SK-N-SH treated with all-trans-retinoic acid at 6 μM for 48 hours (cell line): ENCODE measurements around the gene NIPA2.

ENCODE experiments used
- ATAC-seq: fragments of 200-7000 bp; cut with Tn5 transposase; 3 replicates; pipeline ENCODE4 v1.9.1; 2020; ENCODE audit warnings: mild to moderate bottlenecking, moderate library complexity
- ARNTL ChIP-seq: fragments of 450-650 bp; formaldehyde crosslinking; IDR thresholded peaks from 2 replicates; pipeline ENCODE4 v1.5.0; 2020; ENCODE audit warnings: low read depth, mild to moderate bottlenecking, moderate library complexity, borderline replicate concordance
- BACH2 ChIP-seq: fragments of 250-450 bp; sonication (Bioruptor Pico); IDR thresholded peaks from 2 replicates; pipeline ENCODE4 v1.9.0; 2021; ENCODE audit warnings: mild to moderate bottlenecking, borderline replicate concordance
- CSDC2 ChIP-seq: fragments of 250-450 bp; sonication (Bioruptor Pico); IDR thresholded peaks from 2 replicates; pipeline ENCODE4 v1.5.0; 2020; ENCODE audit warnings: mild to moderate bottlenecking, moderate library complexity
- CSRNP3 ChIP-seq: fragments of 250-450 bp; sonication (Bioruptor Pico); IDR thresholded peaks from 2 replicates; pipeline ENCODE4 v1.5.1; 2021; ENCODE audit warnings: mild to moderate bottlenecking, moderate library complexity
- ESRRG ChIP-seq: fragments of 250-450 bp; sonication (Bioruptor Pico); IDR thresholded peaks from 2 replicates; pipeline ENCODE4 v1.6.1; 2021; ENCODE audit warnings: mild to moderate bottlenecking
- GLIS3 ChIP-seq: fragments of 250-450 bp; sonication (Bioruptor Pico); IDR thresholded peaks from 2 replicates; pipeline ENCODE4 v1.5.0; 2020; ENCODE audit warnings: mild to moderate bottlenecking, moderate library complexity
- ISL1 ChIP-seq: fragments of 250-450 bp; sonication (Bioruptor Pico); IDR thresholded peaks from 2 replicates; pipeline ENCODE4 v2.1.2; 2022; ENCODE audit warnings: mild to moderate bottlenecking, moderate library complexity
- PPARA ChIP-seq: fragments of 250-450 bp; sonication (Bioruptor Pico); IDR thresholded peaks from 2 replicates; pipeline ENCODE4 v1.5.0; 2020; ENCODE audit warnings: mild to moderate bottlenecking, borderline replicate concordance
- SNAI2 ChIP-seq: fragments of 250-450 bp; sonication (Bioruptor Pico); IDR thresholded peaks from 2 replicates; pipeline ENCODE4 v1.5.0; 2020; ENCODE audit warnings: mild to moderate bottlenecking, moderate library complexity
- TCF4 ChIP-seq: fragments of 250-450 bp; sonication (Bioruptor Pico); IDR thresholded peaks from 2 replicates; pipeline ENCODE4 v1.8.0; 2021; ENCODE audit warnings: mild to moderate bottlenecking, moderate library complexity, borderline replicate concordance
- TOX ChIP-seq: fragments of 250-450 bp; sonication (Bioruptor Pico); IDR thresholded peaks from 2 replicates; pipeline ENCODE4 v1.8.0; 2021; ENCODE audit warnings: mild to moderate bottlenecking, moderate library complexity, borderline replicate concordance
- ZC3H10 ChIP-seq: fragments of 250-450 bp; sonication (Bioruptor Pico); IDR thresholded peaks from 2 replicates; pipeline ENCODE4 v1.5.1; 2021; ENCODE audit warnings: mild to moderate bottlenecking, moderate library complexity
- ZFP3 ChIP-seq: fragments of 250-450 bp; sonication (Bioruptor Pico); IDR thresholded peaks from 2 replicates; pipeline ENCODE4 v1.5.0; 2020; ENCODE audit warnings: mild to moderate bottlenecking, moderate library complexity
- ZFP30 ChIP-seq: fragments of 450-650 bp; formaldehyde crosslinking; IDR thresholded peaks from 2 replicates; pipeline ENCODE4 v1.5.0; 2022; ENCODE audit warnings: mild to moderate bottlenecking, moderate library complexity
- ZNF565 ChIP-seq: fragments of 450-650 bp; formaldehyde crosslinking; conservative IDR thresholded peaks from 2 replicates; pipeline ENCODE4 v1.5.0; 2020; ENCODE audit warnings: low read depth, mild to moderate bottlenecking, moderate library complexity
- ZNF70 ChIP-seq: fragments of 450-650 bp; formaldehyde crosslinking; IDR thresholded peaks from 2 replicates; pipeline ENCODE4 v1.5.0; 2020; ENCODE audit warnings: mild to moderate bottlenecking, moderate library complexity
- ZNF8 ChIP-seq: fragments of 450-650 bp; formaldehyde crosslinking; IDR thresholded peaks from 2 replicates; pipeline ENCODE4 v1.5.0; 2020; ENCODE audit warnings: mild to moderate bottlenecking, moderate library complexity
- TF ChIP-seq, protein P1 (sequence below): fragments of 250-450 bp; sonication (Bioruptor Pico); IDR thresholded peaks from 2 replicates; pipeline ENCODE4 v1.5.1; 2020; ENCODE audit warnings: low read depth, mild to moderate bottlenecking, moderate library complexity
- TF ChIP-seq, protein P2 (sequence below): fragments of 250-450 bp; sonication (Bioruptor Pico); IDR thresholded peaks from 2 replicates; pipeline ENCODE4 v1.5.0; 2020; ENCODE audit warnings: mild to moderate bottlenecking, moderate library complexity

Gene NIPA2

DNA sequence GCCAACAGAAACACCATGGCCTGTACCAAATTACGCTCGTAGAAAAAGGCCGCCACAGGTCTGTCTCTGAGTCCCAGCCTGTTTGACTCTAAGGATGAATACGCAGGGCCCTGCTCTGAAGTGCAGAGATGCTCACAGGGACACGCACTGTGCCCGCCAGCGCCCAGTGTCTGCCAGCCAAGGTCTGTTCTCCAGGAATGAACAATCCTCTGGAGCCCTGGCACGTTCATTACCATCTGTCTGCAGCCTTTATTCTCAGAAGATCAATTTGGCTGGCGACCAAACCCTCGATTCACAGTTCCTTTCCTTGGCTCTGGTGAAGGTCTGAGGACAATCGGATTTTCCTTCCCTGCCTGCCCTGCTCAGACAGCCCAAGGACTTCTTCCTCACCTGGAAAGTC is 66.3 kb downstream of the NIPA2 start:
- no peak for ATAC-seq
- no peak for TF ChIP-seq SNAI2 (CRISPR knock-in tag)
- TF ChIP-seq ZFP30 (CRISPR knock-in tag) = no peak
- no peak for TF ChIP-seq ZNF70 (CRISPR knock-in tag)
- TF ChIP-seq ESRRG (CRISPR knock-in tag) = no peak
- TF ChIP-seq TOX (CRISPR knock-in tag) = no peak
- no peak for TF ChIP-seq ZNF8 (CRISPR knock-in tag)
- TF ChIP-seq ZC3H10 (CRISPR knock-in tag) = no peak
- TF ChIP-seq CSRNP3 (CRISPR knock-in tag) = no peak
- TF ChIP-seq BACH2 (CRISPR knock-in tag) = no peak
- no peak for TF ChIP-seq ARNTL (CRISPR knock-in tag)
- no peak for TF ChIP-seq CSDC2 (CRISPR knock-in tag)
- TF ChIP-seq PPARA (CRISPR knock-in tag) = no peak
- TF ChIP-seq, protein P1, sequence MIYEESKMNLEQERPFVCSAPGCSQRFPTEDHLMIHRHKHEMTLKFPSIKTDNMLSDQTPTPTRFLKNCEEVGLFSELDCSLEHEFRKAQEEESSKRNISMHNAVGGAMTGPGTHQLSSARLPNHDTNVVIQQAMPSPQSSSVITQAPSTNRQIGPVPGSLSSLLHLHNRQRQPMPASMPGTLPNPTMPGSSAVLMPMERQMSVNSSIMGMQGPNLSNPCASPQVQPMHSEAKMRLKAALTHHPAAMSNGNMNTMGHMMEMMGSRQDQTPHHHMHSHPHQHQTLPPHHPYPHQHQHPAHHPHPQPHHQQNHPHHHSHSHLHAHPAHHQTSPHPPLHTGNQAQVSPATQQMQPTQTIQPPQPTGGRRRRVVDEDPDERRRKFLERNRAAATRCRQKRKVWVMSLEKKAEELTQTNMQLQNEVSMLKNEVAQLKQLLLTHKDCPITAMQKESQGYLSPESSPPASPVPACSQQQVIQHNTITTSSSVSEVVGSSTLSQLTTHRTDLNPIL (CRISPR knock-in tag) = no peak
- TF ChIP-seq ISL1 = no peak
- TF ChIP-seq, all 23 proteins: peak for 0

DNA sequence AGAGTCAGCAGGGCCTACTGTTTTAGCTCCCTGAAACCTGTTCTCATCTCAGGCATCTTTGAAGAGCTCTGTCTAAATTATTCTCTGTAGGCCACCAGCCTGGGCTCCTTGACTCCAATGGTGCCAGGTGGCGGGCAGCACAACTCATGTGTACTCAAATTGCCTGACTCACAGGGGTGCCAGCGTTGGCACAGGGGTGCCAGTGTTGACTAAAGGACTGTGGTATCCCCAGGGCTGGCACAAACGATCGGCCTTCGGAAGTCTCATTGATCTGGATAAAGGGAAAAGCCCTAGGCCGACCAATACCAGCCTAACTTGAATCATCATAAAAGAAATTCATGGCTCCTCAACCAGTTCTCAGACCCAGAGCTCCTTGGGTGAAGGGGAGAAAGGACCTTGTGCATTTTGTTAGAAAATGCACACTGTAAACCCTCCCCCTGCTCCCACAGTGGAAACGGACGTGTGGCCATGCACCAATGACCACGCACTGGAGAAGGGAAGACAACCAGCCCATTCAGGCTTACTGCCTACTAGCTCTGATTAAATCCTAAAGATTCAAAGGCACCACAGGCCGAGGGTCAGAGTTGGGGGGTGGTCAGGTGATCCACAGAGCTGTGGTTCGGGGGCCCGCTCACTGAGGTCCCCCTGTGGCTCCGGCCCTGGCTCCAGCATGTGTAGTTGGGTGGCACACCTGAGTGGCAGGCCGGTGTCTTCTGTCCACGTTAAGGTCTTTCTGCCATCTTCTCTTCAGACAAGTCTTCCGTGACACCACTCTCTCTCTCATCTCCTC is 68.9 kb downstream of the NIPA2 start:
- ATAC-seq = no peak
- TF ChIP-seq ZNF565 (CRISPR knock-in tag) = no peak
- TF ChIP-seq, protein P2, sequence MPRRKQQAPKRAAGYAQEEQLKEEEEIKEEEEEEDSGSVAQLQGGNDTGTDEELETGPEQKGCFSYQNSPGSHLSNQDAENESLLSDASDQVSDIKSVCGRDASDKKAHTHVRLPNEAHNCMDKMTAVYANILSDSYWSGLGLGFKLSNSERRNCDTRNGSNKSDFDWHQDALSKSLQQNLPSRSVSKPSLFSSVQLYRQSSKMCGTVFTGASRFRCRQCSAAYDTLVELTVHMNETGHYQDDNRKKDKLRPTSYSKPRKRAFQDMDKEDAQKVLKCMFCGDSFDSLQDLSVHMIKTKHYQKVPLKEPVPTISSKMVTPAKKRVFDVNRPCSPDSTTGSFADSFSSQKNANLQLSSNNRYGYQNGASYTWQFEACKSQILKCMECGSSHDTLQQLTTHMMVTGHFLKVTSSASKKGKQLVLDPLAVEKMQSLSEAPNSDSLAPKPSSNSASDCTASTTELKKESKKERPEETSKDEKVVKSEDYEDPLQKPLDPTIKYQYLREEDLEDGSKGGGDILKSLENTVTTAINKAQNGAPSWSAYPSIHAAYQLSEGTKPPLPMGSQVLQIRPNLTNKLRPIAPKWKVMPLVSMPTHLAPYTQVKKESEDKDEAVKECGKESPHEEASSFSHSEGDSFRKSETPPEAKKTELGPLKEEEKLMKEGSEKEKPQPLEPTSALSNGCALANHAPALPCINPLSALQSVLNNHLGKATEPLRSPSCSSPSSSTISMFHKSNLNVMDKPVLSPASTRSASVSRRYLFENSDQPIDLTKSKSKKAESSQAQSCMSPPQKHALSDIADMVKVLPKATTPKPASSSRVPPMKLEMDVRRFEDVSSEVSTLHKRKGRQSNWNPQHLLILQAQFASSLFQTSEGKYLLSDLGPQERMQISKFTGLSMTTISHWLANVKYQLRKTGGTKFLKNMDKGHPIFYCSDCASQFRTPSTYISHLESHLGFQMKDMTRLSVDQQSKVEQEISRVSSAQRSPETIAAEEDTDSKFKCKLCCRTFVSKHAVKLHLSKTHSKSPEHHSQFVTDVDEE = no peak
- no peak for TF ChIP-seq ZC3H10 (CRISPR knock-in tag)
- TF ChIP-seq ESRRG (CRISPR knock-in tag) = no peak
- TF ChIP-seq CSRNP3 (CRISPR knock-in tag) = no peak
- TF ChIP-seq ZFP3 (CRISPR knock-in tag) = no peak
- TF ChIP-seq ARNTL (CRISPR knock-in tag) = no peak
- no peak for TF ChIP-seq TCF4 (CRISPR knock-in tag)
- TF ChIP-seq GLIS3 = no peak
- TF ChIP-seq BACH2 (CRISPR knock-in tag) = no peak
- TF ChIP-seq SNAI2 (CRISPR knock-in tag) = no peak
- no peak for TF ChIP-seq ISL1

DNA sequence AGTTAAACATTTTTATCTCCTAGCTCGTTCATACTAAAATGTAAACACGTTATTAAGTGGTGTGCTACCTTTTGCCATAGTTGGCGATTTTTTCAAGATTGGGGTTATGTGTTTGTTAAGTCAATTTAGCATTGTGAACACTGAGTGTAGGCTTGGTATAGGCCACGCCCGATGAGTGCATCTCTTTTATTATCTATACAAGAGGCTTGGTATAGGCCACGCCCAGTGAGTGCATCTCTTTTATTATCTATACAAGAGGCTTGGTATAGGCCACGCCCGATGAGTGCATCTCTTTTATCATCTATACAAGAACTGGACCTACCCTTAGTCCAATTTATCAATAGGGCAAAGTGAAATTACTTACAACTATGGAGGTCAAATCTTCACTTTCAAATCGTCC is 70.4 kb downstream of the NIPA2 start:
- no peak for ATAC-seq
- no peak for TF ChIP-seq ZFP30 (CRISPR knock-in tag)
- no peak for TF ChIP-seq CSRNP3 (CRISPR knock-in tag)
- TF ChIP-seq, protein P2 = no peak
- no peak for TF ChIP-seq SNAI2 (CRISPR knock-in tag)
